HFF-Myc (cell line): Measurements from ENCODE around the gene CAND2.
"Not testable (repeated sequence)": the region's sequence is repeated elsewhere in the genome, so short reads cannot be mapped to it uniquely, and the experiment has no call there.

ENCODE experiments used
- DNase-seq: peaks from one replicate; pipeline ENCODE4 v3.0.0-alpha.2; 2011; ENCODE audit warnings: low read depth; ENCODE audit errors: extremely low read depth
- H3K4me3 ChIP-seq: replicated peaks from 2 replicates; pipeline ENCODE4 v1.5.1; 2011; ENCODE audit warnings: low read depth, mild to moderate bottlenecking, control low read depth, low read length
- TF ChIP-seq, protein P1 (sequence below): IDR thresholded peaks from 2 replicates; pipeline ENCODE4 v1.5.1; 2012; ENCODE audit warnings: mild to moderate bottlenecking, low read depth, low read length, control low read depth; ENCODE audit errors: missing control alignments

CAND2 gene

DNA sequence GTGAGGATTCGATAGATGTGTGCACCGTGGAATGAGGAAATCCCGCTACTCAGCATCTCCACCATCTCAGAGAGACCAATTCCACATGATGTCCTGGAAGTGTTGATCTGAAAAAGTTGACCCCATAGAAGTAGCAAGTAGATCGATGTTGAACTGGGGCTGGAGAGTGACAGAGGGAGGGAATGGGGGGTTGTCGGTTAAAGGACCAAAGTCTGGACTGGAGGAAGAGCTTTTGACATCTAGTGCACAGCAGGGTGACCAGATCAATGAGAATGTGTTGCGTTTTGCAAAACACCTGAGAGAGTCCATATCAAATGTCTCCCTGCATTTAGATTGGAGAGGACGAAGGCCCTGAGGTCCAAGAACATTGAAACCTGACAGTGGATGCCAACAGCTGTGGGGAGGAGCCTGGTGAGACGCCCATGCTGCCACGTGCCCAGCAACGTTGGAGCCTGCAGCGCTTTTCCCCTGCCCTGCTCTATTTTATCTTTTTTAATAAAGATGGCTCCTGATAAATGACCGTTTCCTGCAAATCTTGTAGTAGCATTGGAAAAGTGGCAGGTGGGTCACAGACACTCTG is 75.0 kb downstream of the CAND2 start:
- no peak for DNase-seq
- no peak overlapping the region for H3K4me3 ChIP-seq
- TF ChIP-seq, protein P1, sequence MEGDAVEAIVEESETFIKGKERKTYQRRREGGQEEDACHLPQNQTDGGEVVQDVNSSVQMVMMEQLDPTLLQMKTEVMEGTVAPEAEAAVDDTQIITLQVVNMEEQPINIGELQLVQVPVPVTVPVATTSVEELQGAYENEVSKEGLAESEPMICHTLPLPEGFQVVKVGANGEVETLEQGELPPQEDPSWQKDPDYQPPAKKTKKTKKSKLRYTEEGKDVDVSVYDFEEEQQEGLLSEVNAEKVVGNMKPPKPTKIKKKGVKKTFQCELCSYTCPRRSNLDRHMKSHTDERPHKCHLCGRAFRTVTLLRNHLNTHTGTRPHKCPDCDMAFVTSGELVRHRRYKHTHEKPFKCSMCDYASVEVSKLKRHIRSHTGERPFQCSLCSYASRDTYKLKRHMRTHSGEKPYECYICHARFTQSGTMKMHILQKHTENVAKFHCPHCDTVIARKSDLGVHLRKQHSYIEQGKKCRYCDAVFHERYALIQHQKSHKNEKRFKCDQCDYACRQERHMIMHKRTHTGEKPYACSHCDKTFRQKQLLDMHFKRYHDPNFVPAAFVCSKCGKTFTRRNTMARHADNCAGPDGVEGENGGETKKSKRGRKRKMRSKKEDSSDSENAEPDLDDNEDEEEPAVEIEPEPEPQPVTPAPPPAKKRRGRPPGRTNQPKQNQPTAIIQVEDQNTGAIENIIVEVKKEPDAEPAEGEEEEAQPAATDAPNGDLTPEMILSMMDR = no peak

DNA sequence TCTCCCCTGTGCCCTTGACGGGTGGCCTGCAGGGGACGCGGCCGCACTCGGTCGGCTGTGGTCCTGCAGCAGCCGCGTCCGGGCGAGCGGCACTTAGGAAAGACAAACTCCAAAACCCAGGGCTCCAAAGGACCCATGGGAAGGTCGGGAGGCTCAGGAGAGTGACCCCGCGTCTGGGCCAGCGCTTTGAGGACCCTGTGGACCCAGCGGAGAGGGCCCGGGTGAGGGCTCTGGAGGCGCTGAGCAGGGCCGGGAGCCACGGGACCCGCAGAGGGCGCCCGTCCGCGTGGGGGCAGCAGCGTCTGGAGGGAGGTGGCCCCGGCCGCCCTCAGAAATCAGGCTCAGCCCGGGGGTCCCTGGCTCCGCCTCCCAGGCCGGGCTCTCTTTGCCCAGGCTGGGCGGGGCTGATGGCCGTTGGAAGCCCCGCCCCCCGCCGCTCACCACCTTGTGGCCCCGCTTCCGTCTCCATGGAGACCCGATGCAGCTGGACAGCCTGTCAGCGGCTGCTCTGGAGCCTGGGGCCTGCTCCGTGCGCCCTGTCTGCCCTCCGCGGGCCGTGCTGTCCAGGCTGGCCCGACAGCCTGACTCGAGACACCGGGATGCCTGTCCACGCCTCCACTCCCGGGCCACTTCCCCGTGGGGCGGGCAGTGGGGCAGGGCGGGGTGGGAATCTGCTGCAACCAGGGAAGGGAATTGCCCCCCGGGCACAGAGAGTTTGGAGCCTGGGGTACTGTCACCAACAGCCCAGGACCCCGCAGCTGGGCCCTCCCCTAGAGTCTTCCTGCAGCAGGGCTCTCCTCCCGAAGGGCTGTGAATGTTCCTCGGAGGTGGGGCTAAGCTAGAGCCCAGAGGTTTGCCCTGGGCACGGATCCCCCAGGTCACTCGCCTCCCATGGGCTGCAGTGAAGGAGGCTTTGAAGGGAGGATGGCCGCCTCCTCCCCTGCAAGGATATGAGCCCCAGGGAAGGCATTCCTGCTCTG is 79.7 kb downstream of the CAND2 start:
- TF ChIP-seq, protein P1 = no peak
- H3K4me3 ChIP-seq = no peak overlapping the region
- no peak for DNase-seq

DNA sequence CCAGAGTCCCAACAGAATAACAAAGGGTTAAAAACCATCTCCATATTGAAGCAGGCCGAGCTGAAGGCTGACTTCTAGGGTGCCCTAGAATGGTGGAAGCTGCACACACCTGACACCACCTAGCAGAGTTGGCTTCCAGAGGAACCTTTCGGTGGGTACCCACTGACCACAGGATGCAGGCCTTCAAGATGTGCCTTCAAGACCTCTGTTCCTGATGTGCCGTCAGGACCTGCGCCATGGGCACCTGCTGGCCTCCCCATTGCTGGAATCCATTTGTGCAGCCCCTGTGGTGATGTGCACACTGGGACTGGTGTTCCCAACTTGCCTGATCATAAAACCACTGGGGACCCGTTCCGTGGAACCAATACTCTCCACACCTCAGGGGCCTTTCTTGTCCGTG is 80.6 kb downstream of the CAND2 start:
- H3K4me3 ChIP-seq = no peak overlapping the region
- TF ChIP-seq, protein P1 = no peak
- no peak for DNase-seq

DNA sequence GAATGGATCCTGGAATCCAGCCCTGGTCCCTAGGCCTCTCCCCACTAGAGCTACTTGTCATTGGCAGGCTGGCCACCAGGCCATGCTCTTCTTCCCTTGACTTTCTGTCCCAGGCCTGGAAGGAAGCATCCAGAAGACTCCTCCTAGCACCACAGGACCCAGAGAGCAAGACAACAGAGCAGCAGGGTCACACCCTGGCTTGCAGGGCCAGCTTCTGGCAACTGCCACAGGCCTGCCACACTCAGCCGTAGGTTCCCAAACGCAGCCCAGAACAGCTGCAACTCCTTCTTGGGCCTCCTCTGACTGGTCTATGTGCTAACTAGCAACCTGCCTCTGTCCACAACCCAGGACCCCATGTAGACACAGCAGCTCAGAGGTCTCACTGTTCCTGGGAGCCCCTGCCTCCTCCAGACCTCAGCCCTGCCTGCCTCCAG is 81.7 kb downstream of the CAND2 start:
- no peak for DNase-seq
- TF ChIP-seq, protein P1 = no peak
- H3K4me3 ChIP-seq = no peak overlapping the region

DNA sequence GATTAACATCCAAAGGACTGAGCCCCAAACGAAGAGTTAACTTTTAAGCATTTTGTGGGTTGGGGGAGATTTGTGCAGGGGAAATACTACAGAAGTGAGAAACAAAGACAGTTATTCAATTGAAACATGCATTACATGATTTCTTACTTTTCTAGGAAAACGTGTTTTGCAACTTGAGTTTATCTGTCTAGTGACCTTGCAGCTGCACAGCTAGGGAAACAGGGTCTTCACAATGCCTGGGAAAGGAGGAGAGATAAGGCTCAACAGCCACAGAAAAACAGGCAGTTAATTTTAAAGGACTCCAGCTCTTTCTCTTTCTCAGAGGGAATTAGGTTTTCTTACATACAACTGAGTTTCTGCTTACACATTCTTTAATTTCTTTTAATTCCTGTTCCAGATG is 82.3 kb downstream of the CAND2 start:
- not testable (repeated sequence) for H3K4me3 ChIP-seq, DNase-seq

DNA sequence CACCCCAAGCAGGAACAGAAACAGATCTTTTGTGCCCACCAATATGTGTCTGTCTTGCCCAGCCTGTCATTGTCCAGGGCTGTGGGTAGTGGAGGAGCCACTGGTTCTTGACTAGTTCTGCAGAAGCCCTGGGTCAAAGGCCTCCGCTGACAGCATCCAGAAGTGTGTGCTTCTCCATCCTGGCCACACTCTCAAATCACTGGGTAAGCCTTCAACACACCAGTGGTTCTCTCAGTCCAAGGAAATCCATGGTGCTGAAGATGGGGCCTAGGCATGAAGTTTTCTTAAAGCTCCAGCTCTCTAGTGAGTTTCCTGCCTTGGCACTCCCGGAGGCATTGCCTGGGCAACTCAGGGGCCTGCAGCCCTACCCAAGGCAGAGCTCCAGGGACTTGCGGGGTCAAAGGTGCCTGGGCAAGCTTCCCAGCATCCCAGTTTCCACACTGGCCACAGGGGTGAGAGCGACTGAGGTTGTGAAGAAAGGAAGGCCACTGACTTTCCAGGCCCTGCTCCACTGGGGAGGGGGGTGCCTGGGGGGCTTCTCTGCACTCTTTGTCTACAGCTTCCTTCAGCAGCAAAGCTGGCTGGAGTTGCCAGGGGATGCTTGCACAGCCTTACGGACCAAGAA is 82.8 kb downstream of the CAND2 start:
- no peak overlapping the region for H3K4me3 ChIP-seq
- TF ChIP-seq, protein P1 = no peak

DNA sequence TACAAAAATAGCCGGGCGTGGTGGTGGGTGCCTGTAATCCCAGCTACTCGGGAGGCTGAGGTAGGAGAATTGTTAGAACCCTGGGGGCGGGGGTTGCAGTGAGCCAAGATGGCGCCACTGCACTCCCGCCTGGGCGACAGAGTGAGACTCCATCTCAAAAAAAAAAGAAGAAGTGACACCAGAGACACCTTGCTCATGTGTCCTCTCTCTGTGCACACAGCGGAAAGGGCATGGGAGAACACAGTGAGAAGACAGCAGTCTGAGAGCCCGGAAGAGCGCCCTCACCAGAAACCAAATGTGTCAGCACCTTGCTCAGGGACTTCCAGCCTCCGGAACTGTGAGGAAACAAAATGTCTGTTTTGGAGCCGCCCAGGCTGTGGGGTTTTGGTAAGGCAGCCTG is 85.4 kb downstream of the CAND2 start:
- not testable (repeated sequence) for DNase-seq, H3K4me3 ChIP-seq

More for the DNA sequence above, 82.8 kb downstream of the CAND2 start:
- no peak for DNase-seq
